A673 (cell line): ENCODE data around the gene SLC9A1.

Source experiments
- CTCF ChIP-seq: fragments of 300-800, 200-600 bp; sonication (generic); conservative IDR thresholded peaks from 2 replicates; pipeline ENCODE4 v1.5.1; 2017; ENCODE audit warnings: low read depth, mild to moderate bottlenecking, antibody characterized with exemption, low read length, moderate library complexity, mixed read lengths
- EZH2 ChIP-seq: fragments of 200-600 bp; sonication (generic); IDR thresholded peaks from 2 replicates; pipeline ENCODE4 v1.6.1; 2017; ENCODE audit warnings: borderline replicate concordance, low read depth, mild to moderate bottlenecking, mixed read lengths, antibody characterized with exemption, low read length; ENCODE audit not compliant: poor library complexity, severe bottlenecking

DNA sequence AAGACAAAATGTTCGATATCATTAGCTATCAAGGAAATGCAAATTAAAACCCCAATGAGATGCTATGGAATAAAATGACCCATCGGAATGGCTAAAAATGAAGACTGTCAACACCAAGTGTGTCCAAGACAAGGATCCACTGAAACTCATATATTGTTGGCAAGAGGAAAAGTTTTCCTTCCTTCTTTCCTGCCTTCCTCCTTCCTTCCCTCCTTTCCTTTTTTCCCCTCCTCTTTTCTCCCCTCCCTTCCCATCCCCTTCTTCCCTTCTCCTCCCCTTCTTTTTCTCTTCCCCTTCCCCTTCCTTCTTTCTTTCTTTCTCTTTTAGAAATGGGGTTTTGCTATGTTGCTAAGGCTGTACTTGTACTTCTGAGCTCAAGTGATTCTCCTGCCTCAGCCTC, 78.1 kb downstream of the SLC9A1 start:
- TF ChIP-seq CTCF (no peak), EZH2 (no peak)
